Measurements from ENCODE around the gene FSIP1.

The FSIP1 gene

GRCh38 chr15:39756806-39757522, 25.7 kb downstream of the FSIP1 start:
- DNase-seq, result peak; percentile 73

- no peak for DNase-seq
Measured at GRCh38 chr15:39752991-39753390, 29.6 kb downstream of the FSIP1 start.

GRCh38 chr15:39752246-39752645, 30.4 kb downstream of the FSIP1 start:
- no peak for DNase-seq

GRCh38 chr15:39748276-39748675, 34.4 kb downstream of the FSIP1 start:
- DNase-seq, result no peak

GRCh38 chr15:39747326-39747725, 35.3 kb downstream of the FSIP1 start:
- DNase-seq, result no peak

GRCh38 chr15:39746714-39747276, 35.8 kb downstream of the FSIP1 start:
- DNase-seq, result no peak

- peak; percentile 9 for DNase-seq
Measured at GRCh38 chr15:39746176-39746575, 36.5 kb downstream of the FSIP1 start.

- no peak for DNase-seq
Measured at GRCh38 chr15:39745415-39745814, 37.2 kb downstream of the FSIP1 start.

GRCh38 chr15:39744334-39745103, 38.1 kb downstream of the FSIP1 start:
- no peak for DNase-seq

- no peak for DNase-seq
Measured at GRCh38 chr15:39743611-39744010, 39.0 kb downstream of the FSIP1 start.

GRCh38 chr15:39741258-39741657, 41.4 kb downstream of the FSIP1 start:
- no peak for DNase-seq

- DNase-seq, result no peak
Measured at GRCh38 chr15:39738998-39739397, 43.6 kb downstream of the FSIP1 start.

- no peak for DNase-seq
Measured at GRCh38 chr15:39737196-39737550, 45.5 kb downstream of the FSIP1 start.

GRCh38 chr15:39736412-39737195, 46.0 kb downstream of the FSIP1 start:
- DNase-seq, result no peak

GRCh38 chr15:39735120-39735717, 47.4 kb downstream of the FSIP1 start:
- no peak for DNase-seq

GRCh38 chr15:39731266-39731665, 51.4 kb downstream of the FSIP1 start:
- no peak for DNase-seq

- no peak for DNase-seq
Measured at GRCh38 chr15:39730552-39730951, 52.1 kb downstream of the FSIP1 start.

- no peak for DNase-seq
Measured at GRCh38 chr15:39729500-39729899, 53.1 kb downstream of the FSIP1 start.

GRCh38 chr15:39728845-39729244, 53.8 kb downstream of the FSIP1 start:
- DNase-seq, result no peak

- DNase-seq, result no peak
Measured at GRCh38 chr15:39721893-39722292, 60.7 kb downstream of the FSIP1 start.

GRCh38 chr15:39720621-39721611, 61.7 kb downstream of the FSIP1 start:
- DNase-seq, result no peak

- no peak for DNase-seq
Measured at GRCh38 chr15:39720081-39720480, 62.6 kb downstream of the FSIP1 start.
